Left colon (tissue), 2 donors: ENCODE data around the gene SH2D3C. TPM values are rescaled to one million over a fixed set of nuclear protein-coding genes. Genes with fewer than 3 reads are reported as not detected.
A peak's percentile ranks its signal among the peaks of the same experiment; 100 is the strongest.

Experiments used
- ATAC-seq: fragments of 200-7000 bp; cut with Tn5 transposase; one replicate; pipeline ENCODE4 v1.9.1; 2020; ENCODE audit warnings: mild to moderate bottlenecking, moderate library complexity
- DNase-seq, 2 donors: peaks; one replicate each; pipeline ENCODE4 v3.0.0-alpha.2; 2020
- intact Hi-C, 2 donors: fragments of 100-400 bp; cut with DNase I in 1 of 2; cut with micrococcal nuclease in 1 of 2; formaldehyde crosslinking; loops; one replicate each; pipeline versions ENCODE4 v1.11.2 to v1.14.0; 2022; cut with DNase I, micrococcal nuclease
- total RNA-seq, 2 donors: library from RNA; stranded (reverse); fragmentation: NEBNext Ultra II Directional; extraction: Animal tissue kit (Norgen Biotek cat#: 25700); gene quantifications; one replicate each; pipeline ENCODE4 v1.2.1, GENCODE V29; 2021
- donor health status: DM: no; HTN: no; CAD: no.
- donor health status: DM: yes; HTN: yes; CAD: no.

SH2D3C gene
- total RNA-seq, 2 donors from 2014 or later = 2.8 to 3.1 TPM

DNA sequence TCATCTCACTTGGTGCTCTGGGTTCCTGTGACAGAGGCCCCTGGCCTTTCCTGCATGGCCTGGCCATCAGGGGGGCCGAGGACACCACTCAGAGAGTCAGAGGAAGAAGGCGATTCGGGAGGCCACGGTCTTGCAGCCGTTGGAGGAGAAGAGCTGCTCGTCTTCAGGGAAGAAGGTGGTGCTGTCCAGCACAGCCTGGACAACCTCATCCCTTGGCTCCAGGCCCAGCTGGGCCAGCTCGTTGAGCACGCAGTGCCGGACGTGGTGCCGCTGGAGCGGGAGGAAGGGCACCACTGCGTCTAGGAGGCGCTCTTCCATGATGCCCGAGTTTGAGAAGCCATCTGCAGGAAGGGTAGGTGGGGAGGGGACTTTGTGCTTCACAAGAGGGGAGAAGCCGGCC lies 46.5 kb downstream of the SH2D3C start:
- no peak for DNase-seq
- intact Hi-C loops = loop anchor here (5.0 to 10.0 kb wide), 3 partner anchors 140 to 227 kb away; no protein-coding TSS in a partner anchor
- no peak for ATAC-seq

DNA sequence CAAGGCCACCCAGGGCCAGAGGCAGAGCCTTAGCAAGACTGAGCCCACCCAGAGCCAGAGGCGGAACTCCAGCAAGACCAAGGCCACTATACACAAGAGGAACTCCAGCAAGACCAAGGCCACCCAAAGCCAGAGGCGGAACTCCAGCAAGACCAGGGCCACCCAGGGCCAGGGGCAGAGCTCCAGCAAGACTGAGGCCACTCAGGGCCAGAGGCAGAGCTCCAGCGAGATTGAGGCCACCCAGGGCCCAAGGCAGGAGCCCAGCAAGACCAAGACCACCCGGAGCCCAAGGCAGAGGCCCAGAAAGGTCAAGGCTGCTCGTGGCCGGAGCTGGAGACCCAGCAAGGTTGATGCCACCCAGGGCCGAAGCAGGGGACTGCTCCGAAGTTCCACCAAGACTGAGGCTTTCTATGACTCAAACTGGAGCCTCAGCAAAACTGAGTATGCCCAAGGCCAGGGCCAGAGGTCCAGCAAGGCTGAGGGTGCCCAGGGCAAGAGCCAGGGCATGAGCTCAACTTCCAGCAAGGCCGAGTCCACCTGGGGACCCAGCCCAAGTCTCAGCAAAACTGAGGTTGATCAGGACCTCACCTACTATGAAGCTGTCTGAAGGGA lies 47.6 kb downstream of the SH2D3C start:
- intact Hi-C loops = loop anchor here (5.0 to 10.0 kb wide), 3 partner anchors 139 to 226 kb away; no protein-coding TSS in a partner anchor
- DNase-seq (no peak), ATAC-seq (no peak)

DNA sequence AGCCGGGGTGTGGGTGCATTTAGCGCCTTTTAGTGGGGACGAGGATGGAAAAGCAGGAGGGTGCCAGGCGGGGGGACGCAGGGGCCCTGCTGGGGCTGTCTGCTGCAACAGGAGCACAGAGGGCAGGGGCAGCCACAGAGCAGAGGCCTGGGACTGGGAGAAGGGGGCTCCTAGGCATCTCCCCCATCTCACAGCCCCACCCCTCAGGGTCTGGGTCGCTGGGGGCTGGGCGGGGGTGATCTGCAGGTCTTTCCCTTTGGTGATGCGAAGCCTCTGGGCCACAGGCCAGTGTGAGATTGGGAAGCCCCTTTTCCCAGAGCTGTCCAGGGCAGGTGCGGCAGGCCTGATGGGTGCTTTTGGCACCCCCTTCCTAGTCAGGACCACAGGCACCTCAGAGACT lies 48.2 kb downstream of the SH2D3C start:
- no peak for DNase-seq
- intact Hi-C loops = loop anchor here (5.0 to 10.0 kb wide), 3 partner anchors 138 to 225 kb away; no protein-coding TSS in a partner anchor
- ATAC-seq = no peak

DNA sequence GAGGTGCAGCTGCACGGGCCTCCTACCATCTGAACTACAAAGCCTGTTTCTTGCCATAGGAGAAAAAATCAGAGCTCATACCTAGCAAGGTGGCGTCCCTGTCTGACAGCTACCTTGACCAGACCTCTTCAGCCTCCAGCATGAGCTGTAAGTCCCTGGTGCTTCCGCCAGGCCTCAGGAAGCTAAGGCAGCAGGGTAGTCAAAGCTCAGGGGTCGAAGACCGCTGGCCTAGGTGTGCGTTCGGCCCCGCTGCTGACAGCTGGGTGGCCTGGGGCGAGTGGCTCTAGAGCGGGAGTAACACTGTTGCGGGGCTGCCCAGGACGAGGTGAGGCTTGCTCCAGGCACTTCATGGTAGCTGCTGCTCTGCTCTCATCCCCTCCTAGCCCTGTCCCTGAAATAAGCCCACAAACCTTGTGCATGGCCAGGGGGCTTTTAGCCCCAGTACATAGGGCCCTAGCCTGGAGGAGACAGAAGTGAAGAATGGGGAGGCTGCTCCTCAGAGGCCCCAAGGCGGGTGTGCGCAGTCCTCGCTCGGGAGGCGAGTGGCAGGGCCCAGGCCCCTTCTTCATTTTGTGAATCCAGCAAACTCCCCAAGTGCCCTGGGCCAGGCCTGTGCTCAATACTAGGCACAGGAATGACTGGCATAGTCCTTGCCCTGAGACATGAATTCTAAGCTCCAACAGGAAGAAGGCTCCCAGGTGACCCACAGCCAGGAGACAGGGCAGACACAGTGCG lies 48.8 kb downstream of the SH2D3C start:
- intact Hi-C loops = loop anchor here (5.0 to 10.0 kb wide), 3 partner anchors 137 to 225 kb away; no protein-coding TSS in a partner anchor
- no peak for ATAC-seq
- DNase-seq = no peak

DNA sequence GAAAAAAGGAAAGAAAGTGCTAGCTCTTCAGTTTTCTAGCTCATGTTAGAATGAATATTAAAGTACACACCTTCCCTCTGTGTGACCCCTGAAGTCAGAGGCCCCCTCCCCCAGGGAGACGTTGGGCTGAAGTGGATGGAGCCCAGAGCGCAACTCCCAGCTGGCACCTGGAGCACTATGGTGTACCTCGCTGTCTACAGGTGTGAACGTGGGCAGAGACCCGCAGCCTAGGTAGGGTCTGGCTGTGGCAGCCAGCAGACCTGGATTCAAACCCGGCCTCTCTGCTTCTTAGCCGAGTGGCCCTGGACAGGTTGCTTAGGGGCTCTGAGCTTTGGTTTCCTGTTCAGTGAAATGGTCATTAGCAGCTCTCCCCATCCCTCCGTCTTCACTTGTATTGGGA lies 49.7 kb downstream of the SH2D3C start:
- ATAC-seq = no peak
- no peak for DNase-seq
- intact Hi-C loops = no loop called here

DNA sequence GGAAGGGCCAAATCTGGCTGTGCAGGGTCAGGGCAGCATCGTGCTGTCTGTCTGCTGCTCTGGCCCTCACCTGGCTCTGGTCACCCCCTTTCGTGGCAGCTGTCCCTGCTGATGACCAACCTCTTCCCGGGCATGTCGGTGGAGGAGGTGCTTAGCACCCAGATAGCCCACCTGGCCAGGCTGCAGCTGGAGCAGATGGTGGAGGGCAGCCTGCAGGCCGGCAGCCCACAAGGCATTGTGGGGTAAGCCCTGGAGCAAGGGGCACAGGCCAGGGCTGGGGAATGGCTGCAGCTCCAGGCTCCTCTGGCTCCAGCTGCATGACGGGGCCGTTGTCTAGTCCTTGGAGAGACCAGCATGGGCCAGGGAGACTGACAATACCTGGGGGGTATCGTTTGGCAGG lies 51.6 kb downstream of the SH2D3C start:
- no peak for DNase-seq
- ATAC-seq = no peak
- intact Hi-C loops = no loop called here

DNA sequence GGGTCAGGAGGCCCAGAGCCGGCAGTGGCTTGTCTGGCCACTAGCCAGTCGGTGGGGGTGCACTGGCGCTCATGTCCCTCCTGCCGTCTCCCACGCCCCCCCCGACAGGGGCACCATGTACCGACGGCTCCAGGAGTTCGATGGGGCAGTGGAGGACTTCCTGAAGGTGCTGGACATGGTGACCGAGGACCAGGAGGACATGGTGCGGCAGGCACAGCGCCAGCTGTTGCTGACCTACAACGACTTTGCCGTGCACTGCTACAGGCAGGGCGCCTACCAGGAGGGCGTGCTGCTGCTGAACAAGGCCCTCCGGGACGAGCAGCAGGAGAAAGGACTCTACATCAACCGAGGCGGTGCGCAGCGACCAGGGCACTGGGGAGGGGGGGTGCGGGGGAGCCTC lies 54.5 kb downstream of the SH2D3C start:
- ATAC-seq (peak; percentile 54), DNase-seq (no peak)
- intact Hi-C loops = no loop called here

DNA sequence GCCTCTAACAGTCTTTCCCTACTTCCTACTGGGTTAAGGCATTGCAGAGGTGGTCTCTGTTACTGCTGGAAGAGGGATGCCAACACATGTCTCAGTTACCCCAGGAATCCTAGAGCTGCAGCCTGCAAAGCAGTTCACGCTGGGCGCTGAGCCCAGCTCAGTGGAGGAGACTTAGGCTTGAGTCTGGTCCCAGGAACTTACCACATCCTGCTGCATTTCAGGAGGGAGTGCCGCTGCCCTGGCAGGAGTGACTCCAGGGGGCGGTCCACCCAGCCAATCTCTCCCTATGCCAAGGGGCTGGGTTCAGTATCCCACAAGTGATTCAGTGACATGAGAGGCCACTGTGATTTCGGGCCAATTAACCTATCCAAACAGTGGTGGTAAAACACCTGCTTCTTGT lies 55.0 kb downstream of the SH2D3C start:
- DNase-seq = no peak
- peak; percentile 47 for ATAC-seq
- intact Hi-C loops = no loop called here

DNA sequence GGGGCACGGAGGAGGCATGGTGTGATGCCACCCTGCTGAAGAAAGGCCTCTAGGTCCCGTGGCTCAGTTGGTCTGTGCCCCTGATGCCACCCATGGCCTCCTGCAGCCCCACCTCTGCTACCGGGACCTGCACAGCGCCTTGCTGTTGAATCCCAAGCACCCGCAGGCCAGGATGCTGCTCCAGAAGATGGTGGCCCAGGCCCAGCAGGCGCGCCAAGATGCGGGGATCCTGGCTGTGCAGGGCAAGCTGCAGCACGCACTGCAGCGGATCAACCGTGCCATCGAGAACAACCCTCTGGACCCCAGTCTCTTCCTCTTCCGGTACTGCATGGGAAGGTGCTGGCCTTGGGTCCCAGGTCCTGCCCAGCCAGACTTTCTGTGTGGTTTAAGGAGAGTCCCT lies 55.5 kb downstream of the SH2D3C start:
- no peak for DNase-seq
- no peak for ATAC-seq
- intact Hi-C loops = no loop called here

DNA sequence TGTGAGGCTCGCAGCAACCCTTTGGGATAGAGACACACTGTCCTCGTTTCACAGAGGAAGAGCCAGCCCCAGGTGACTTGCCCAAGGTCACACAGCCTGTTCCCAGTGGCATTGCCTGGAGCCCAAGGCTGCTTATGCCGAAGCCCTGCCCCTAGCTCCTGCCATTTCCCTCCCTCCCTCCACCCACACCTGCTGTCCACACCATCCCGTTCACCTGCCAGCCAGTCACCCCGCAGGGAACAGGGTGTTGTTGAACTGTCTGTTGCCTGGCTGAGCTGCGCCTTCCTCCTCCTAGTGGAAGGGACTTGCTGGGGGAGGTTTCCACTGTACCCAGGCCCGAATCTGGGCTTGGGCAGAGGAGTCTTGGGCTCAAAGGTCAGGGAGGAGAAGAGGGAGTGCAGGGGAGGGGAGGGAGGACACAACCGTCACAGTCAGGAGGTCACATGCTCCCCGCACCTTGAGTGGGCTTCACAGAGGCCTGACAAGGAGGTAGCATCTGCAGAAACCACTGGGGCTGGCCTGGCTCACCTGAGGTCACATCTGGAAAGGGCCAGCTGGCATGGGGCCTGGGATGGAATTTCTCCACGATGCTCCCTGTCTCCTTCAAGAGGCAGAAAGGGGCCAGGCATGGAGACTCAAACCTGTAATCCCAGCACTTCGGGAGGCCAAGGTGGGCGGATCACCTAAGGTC lies 56.3 kb downstream of the SH2D3C start:
- peak in 1 of 2 donors; percentile 53 for DNase-seq
- ATAC-seq = peak; percentile 61
- intact Hi-C loops = no loop called here

DNA sequence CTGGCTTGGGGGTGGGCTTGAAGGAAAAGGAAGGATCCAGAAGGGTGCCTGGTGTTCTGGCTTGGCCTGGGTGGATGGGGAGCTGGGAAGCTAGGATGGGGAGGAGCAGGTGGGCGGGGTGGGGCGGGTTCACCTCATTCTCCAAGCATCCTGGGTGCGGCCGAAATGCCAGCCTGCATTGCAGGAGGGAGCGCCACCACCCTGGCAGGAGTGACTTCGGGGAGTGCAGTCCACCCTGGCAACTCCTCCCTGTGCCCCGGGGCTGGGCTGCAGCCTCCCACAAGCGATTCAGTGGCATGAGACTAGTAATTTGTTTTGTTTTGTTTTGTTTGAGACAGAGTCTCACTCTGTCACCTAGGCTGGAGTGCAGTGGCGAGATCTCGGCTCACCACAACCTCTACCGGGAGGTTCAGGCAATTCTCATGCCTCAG lies 57.1 kb downstream of the SH2D3C start:
- intact Hi-C loops = no loop called here
- ATAC-seq = peak; percentile 80
- DNase-seq = peak; percentile 59 to 71

DNA sequence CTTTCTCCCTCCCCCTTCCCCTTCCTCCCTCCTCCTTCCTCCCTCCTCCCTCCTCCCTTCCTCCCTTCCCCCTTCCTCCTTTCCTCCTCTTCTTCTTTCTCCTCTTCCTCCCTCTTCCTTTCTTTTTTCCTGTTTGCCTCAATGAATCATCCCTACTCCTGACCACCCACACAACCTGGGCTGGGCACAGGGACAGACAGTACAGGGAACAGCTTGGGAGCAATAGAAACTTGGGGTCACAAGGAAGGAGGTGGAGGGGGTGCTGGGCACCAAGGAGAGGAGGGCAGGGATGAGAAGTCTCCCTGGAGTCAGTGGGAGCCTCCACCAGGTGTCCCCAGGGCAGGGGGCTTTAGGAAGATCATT lies 57.6 kb downstream of the SH2D3C start:
- ATAC-seq (no peak), DNase-seq (no peak)
- intact Hi-C loops = no loop called here

DNA sequence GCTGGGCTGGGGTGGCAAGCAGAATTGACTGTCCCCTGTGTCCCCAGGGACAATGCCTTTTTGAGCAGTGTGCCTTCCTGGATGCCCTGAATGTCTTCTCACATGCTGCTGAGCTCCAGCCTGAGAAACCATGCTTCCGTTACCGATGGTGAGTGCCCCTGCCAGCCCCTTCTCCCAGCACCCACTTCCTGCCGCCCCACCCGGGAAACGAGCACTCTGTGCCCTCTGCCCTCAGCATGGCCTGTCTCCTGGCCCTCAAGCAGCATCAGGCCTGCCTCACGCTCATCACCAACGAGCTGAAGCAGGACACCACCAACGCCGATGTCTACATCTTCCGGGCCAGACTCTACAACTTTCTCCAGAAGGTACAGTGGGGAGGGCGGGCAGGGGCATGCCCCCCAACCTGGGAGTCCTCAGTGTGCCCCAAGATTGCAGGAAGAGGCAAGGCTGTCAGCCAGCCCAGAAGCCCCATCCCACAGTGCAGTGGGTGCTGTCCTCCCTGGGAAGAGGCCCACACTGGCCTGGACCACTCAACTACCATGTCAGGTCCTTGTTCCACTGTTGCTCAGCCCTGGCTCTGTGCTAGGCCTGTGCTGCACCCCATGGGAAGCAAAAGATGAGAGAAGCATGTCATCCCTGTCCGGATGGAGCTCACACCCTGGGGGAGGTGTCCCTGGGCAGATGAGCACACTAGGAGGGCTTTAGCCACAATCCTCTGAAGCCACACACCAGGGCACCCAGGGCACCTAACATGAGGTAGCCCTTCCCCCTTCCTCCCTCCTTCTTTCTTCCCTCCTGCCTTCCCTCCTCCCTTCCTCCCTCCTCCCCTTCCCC lies 58.2 kb downstream of the SH2D3C start:
- ATAC-seq (no peak), DNase-seq (no peak)
- intact Hi-C loops = no loop called here

DNA sequence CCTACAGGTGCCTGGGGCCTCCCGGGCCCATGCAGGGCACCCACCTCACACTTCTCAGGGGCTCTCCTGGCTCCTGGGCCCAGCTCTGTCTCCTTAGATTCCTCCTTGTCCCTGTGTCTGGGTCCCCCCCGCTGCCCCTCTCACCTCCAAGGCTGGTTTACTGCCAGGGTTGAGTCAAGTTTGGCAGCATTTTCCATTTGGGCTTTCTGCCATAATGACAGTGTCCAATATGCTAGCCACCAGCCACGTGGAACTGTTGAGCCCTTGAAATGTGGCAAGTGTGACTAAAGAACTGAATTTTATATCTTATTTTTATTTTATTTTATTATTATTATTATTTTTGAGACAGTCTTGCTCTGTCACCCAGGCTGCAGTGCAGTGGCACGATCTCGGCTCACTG lies 60.7 kb downstream of the SH2D3C start:
- DNase-seq = no peak
- intact Hi-C loops = no loop called here
- no peak for ATAC-seq

DNA sequence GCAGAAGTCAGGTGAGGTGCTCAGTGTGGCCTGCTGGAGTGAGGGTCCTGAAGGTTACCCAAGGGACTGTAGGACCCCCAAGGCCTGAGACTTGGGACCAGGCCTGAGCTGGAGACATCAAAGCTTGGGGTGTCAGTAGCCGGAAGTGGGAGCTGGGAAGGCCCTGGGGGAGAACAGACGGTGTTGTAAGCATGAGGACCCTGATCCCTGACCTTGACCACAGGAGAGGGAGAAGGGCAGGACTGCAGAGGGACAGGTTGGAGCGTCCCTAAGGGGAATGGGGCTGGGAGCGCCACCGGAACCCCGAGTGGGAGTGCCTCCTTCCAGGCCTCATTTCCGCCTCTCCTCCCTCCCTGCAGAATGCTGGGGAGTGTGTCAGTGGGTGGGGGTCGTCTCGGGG lies 62.1 kb downstream of the SH2D3C start:
- ATAC-seq (no peak), DNase-seq (no peak)
- intact Hi-C loops = no loop called here

DNA sequence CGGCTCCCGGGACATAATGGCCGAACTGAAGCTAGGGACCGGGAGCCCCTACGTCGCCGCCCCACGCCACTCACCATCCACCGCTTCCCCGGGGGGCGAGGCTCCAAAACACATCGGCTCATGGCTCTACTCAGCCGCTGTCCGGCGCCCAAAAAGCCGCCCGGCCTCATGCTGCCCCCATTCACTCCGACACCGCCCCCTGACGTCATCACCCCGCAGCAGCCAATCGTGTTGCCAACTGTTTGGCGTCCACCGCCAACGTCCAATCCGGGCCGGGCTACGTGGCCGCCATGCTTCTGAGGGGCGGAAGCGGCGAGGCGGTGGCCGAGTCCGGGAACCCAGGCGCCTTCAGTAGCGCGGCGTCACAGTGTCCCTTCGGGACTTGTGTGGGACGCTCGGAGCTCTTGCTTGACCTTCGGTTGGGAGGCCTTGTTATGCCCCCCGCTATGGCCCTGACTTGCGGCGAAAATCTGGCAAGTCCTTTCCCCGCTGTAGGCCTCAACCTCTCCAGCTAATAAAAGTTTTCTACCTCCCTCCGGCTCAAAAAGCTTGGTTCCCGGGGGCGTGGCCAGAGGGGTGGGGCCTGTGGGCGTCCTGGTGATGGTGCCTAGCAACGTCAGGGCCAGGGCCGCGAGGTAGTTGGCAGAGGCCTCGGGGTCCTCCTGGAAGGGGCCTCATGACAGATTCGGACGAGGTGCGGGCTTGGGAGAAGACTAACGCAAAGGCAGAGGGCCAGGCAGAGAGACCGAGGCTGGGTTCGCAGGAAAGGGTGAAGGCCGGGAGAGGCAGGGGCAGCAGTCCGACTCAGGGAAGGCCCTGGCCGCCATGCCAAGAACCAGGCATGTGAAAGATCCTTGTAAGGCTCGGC lies 62.8 kb downstream of the SH2D3C start, which contains the start of the genes PTRH1 and TTC16:
Gene PTRH1, minus strand, starts transcription at position 194 of the 868 bp plus-strand sequence. Its CDS starts 24 bp downstream, at position 170.
Gene TTC16, plus strand, starts transcription at position 610 of the 868 bp plus-strand sequence. Its CDS starts 67 bp downstream, at position 677.
- ATAC-seq = peak; percentile 97
- peak; percentile 96 to 98 for DNase-seq
- intact Hi-C loops = no loop called here

DNA sequence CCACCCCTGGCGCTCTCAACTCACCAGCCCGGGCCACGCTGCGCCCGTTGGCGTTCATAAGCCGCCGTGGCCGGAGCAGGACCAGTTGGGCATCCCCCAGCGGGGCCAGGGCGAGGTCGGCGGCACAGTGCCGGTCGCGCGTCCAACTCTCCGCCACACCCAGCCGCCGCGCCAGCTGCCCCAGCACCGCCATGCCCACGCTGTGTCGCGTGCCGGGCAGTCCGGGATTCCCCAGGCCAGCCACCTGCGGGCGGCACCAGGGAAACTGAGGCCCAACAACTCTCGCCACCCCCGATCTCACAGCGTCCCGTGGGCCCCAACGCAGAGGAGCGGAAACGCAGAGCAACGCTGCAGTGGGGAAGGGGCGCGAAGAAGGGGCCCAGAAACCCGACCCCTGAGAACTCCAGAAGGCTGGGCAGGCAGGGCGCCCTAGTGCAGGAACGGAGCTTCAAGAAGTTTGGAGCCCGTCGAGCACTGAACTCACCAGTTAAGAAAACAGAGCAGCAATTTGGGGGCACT lies 63.5 kb downstream of the SH2D3C start:
- intact Hi-C loops = no loop called here
- ATAC-seq (peak; percentile 71), DNase-seq (peak; percentile 47 to 70)
